Psoas muscle (tissue), 8 donors: ENCODE measurements around the gene TBC1D5. TPM values are rescaled to one million over a fixed set of nuclear protein-coding genes. Genes with fewer than 3 reads are reported as not detected.

Experiments
- ATAC-seq, 4 donors: fragments of 200-7000 bp; cut with Tn5 transposase; one replicate each; pipeline ENCODE4 v1.9.1; 2020; ENCODE audit warnings: moderate library complexity in 3 of 4, mild to moderate bottlenecking in 2 of 4
- DNase-seq, 2 donors: peaks; one replicate each; pipeline ENCODE4 v3.0.0-alpha.2; 2020
- H3K27ac ChIP-seq: fragments of 200-600 bp; one replicate; pipeline ENCODE4 v1.8.0; 2022
- H3K27me3 ChIP-seq, 3 donors: fragments of 200-600 bp in 1 of 3; one replicate each; pipeline versions ENCODE4 v1.6.1 to v1.8.0; 2013 to 2022; ENCODE audit warnings: low read length in 2 of 3, mild to moderate bottlenecking in 2 of 3, moderate library complexity in 1 of 3; ENCODE audit not compliant: insufficient read depth in 3 of 3
- H3K36me3 ChIP-seq, 2 donors: fragments of 200-600 bp in 1 of 2; one replicate each; pipeline versions ENCODE4 v1.6.1 to v1.8.0; 2013 to 2022; ENCODE audit warnings: low read depth in 1 of 2, mild to moderate bottlenecking in 1 of 2, moderate library complexity in 1 of 2; ENCODE audit not compliant: insufficient read depth in 1 of 2
- H3K4me1 ChIP-seq: fragments of 200-600 bp; one replicate; pipeline ENCODE4 v1.8.0; 2022
- H3K4me3 ChIP-seq: fragments of 200-600 bp; one replicate; pipeline ENCODE4 v1.8.0; 2022; ENCODE audit warnings: mild to moderate bottlenecking
- H3K9me3 ChIP-seq: fragments of 200-600 bp; one replicate; pipeline ENCODE4 v1.8.0; 2022
- CTCF ChIP-seq: fragments of 200-600 bp; IDR thresholded peaks from one replicate; pipeline ENCODE4 v1.8.0; 2022; ENCODE audit warnings: antibody characterized with exemption
- WGBS, 3 donors: extraction: QIAGEN DNeasy Blood & Tissue Kit; methylation state at CpG; one replicate each; pipeline versions ENCODE4 v1.1.6 to v1.1.7; 2013; 5-methylcytosine and 5-hydroxymethylcytosine counted together
- intact Hi-C, 2 donors: fragments of 100-400 bp; cut with DNase I; formaldehyde crosslinking; loops; one replicate each; pipeline versions ENCODE4 v1.11.0 to v1.14.2; 2022
- polyA plus RNA-seq, 3 donors: library from polyadenylated mRNA; stranded (reverse); fragments of 200-250 nt; gene quantifications; one replicate each; pipeline ENCODE4 v1.2.3, GENCODE V29; 2013
- total RNA-seq, 4 donors: library from RNA; stranded (reverse); fragmentation: NEBNext Ultra II Directional in 2 of 4; extraction: Animal tissue kit (Norgen Biotek cat#: 25700) in 2 of 4; gene quantifications; one replicate each; pipeline versions ENCODE4 v1.2.1 to v1.2.4, GENCODE V29; 2021 to 2023
- donor health status: healthy with polysubstance abuse.
- donor health status: DM: no; HTN: no; CAD: no; lungs with moderate emphysema.
- donor health status: Bipolar disorder and iron deficiency.
- donor health status: healthy.
- donor health status: DM: yes; HTN: yes; CAD: no.
- donor health status: DM: no; HTN: no; CAD: no.
- donor health status: DM: no; HTN: no; CAD: no.
- donor health status: DM: yes; HTN: yes; CAD: no.

TBC1D5 gene
- total and polyA plus RNA-seq, 7 donors, result 4.3 to 20.4 (median 13.3) TPM

GRCh38 chr3:17752876-17753631 lies 10.6 kb upstream of the TBC1D5 start:
- WGBS, 3 donors, result 31 to 53% (median 44%) methylated on average over 1 of the region's 1 CpG
- no peaks in the 10 kb centered on the region for H3K4me1 ChIP-seq
- peaks cover 0 to 2% (median 0%) of the 10 kb centered on the region in 3 donors for H3K27me3 ChIP-seq
- no peak for DNase-seq
- H3K36me3 ChIP-seq, result no peaks in the 10 kb centered on the region
- no peak for TF ChIP-seq CTCF
- H3K9me3 ChIP-seq, result no peaks in the 10 kb centered on the region
- intact Hi-C loops, result no loop called here
- H3K27ac ChIP-seq, result no peak overlapping the region
- H3K4me3 ChIP-seq, result no peak overlapping the region
- ATAC-seq, result no peak

- DNase-seq, result no peak
- WGBS, 3 donors, result 74 to 77% (median 77%) methylated on average over 2 of the region's 2 CpGs
- H3K9me3 ChIP-seq, result no peaks in the 10 kb centered on the region
- no peak overlapping the region for H3K27ac ChIP-seq
- H3K4me1 ChIP-seq, result no peaks in the 10 kb centered on the region
- H3K27me3 ChIP-seq, result peaks cover 0 to 2% (median 0%) of the 10 kb centered on the region in 3 donors
- no peak overlapping the region for H3K4me3 ChIP-seq
- TF ChIP-seq CTCF, result no peak
- H3K36me3 ChIP-seq, result no peaks in the 10 kb centered on the region
- no peak for ATAC-seq
- intact Hi-C loops, result no loop called here
Observed at GRCh38 chr3:17752436-17752835, 10.0 kb upstream of the TBC1D5 start.

GRCh38 chr3:17749705-17750293 lies 7.4 kb upstream of the TBC1D5 start:
- H3K27ac ChIP-seq, result no peak overlapping the region
- H3K9me3 ChIP-seq, result no peaks in the 10 kb centered on the region
- peaks cover 0 to 2% (median 0%) of the 10 kb centered on the region in 3 donors for H3K27me3 ChIP-seq
- WGBS, 3 donors, result 69 to 73% (median 70%) methylated on average over 3 of the region's 3 CpGs
- ATAC-seq (no peak), DNase-seq (no peak)
- no peak for TF ChIP-seq CTCF
- no peaks in the 10 kb centered on the region for H3K4me1 ChIP-seq
- H3K36me3 ChIP-seq, result no peaks in the 10 kb centered on the region
- no peak overlapping the region for H3K4me3 ChIP-seq
- intact Hi-C loops, result loop anchor here in 1 of 2 donors (5.0 to 10.0 kb wide), 2 partner anchors 88 to 315 kb away; no protein-coding TSS in a partner anchor

- no peak for DNase-seq
- ATAC-seq, result no peak
- 89 to 100% (median 95%) methylated on average over 1 of the region's 1 CpG for WGBS, 3 donors
- Histone ChIP-seq H3K36me3 (no peaks in the 10 kb centered on the region), H3K4me1 (no peaks in the 10 kb centered on the region), H3K4me3 (no peak overlapping the region), H3K27ac (no peak overlapping the region), H3K9me3 (no peaks in the 10 kb centered on the region), H3K27me3 (peaks cover 0 to 2% (median 0%) of the 10 kb centered on the region in 3 donors)
- intact Hi-C loops, result loop anchor here in 1 of 2 donors (5.0 to 10.0 kb wide), 2 partner anchors 88 to 314 kb away; no protein-coding TSS in a partner anchor
- TF ChIP-seq CTCF, result no peak
Observed at GRCh38 chr3:17749281-17749680, 6.8 kb upstream of the TBC1D5 start.
